Karpas-422 (cell line): ENCODE results near the gene CSTF1. TPM values are rescaled to one million over a fixed set of nuclear protein-coding genes. Genes with fewer than 3 reads are reported as not detected.

ENCODE experiments used
- DNase-seq: peaks from one replicate; pipeline ENCODE4 v3.0.0-alpha.2; 2015
- H2AFZ ChIP-seq: fragments of 200-600 bp; sonication (generic); 2 replicates; pipeline ENCODE4 v1.6.1; 2014; ENCODE audit warnings: antibody characterized with exemption, low read length, mixed read lengths
- H3K27ac ChIP-seq: fragments of 200-600 bp; sonication (generic); 2 replicates; pipeline ENCODE4 v1.5.1; 2014; ENCODE audit warnings: mild to moderate bottlenecking, low read length, moderate library complexity
- H3K27me3 ChIP-seq: fragments of 200-600 bp; sonication (generic); 2 replicates; pipeline ENCODE4 v1.6.1; 2014; ENCODE audit warnings: low read length, mixed read lengths
- H3K36me3 ChIP-seq: fragments of 200-600 bp; sonication (generic); 2 replicates; pipeline ENCODE4 v1.6.1; 2014; ENCODE audit warnings: low read length, mixed read lengths; ENCODE audit not compliant: insufficient read depth
- H3K4me1 ChIP-seq: fragments of 200-600 bp; sonication (generic); 2 replicates; pipeline ENCODE4 v1.6.1; 2014; ENCODE audit warnings: mild to moderate bottlenecking, low read length, mixed read lengths
- H3K4me2 ChIP-seq: fragments of 200-600 bp; sonication (generic); 2 replicates; pipeline ENCODE4 v1.6.1; 2014; ENCODE audit warnings: low read length, low read depth, mild to moderate bottlenecking; ENCODE audit not compliant: poor library complexity, severe bottlenecking
- H3K4me3 ChIP-seq: fragments of 200-600 bp; sonication (generic); 2 replicates; pipeline ENCODE4 v1.5.1; 2014; ENCODE audit warnings: mild to moderate bottlenecking, antibody characterized with exemption, low read length, mixed read lengths
- H3K79me2 ChIP-seq: fragments of 200-600 bp; sonication (generic); 2 replicates; pipeline ENCODE4 v1.6.1; 2014; ENCODE audit warnings: mild to moderate bottlenecking, low read length, mixed read lengths
- H3K9ac ChIP-seq: fragments of 200-600 bp; sonication (generic); 2 replicates; pipeline ENCODE4 v1.6.0; 2014; ENCODE audit warnings: low read length
- H3K9me2 ChIP-seq: fragments of 200-600 bp; sonication (generic), shearing (Covaris generic); replicated peaks from 2 replicates; pipeline ENCODE4 v1.6.0; 2014; ENCODE audit warnings: mild to moderate bottlenecking, low read length, moderate library complexity; ENCODE audit not compliant: insufficient read depth
- H3K9me3 ChIP-seq: fragments of 300-700, 200-600 bp; sonication (generic); 2 replicates; pipeline ENCODE4 v1.6.1; 2014; ENCODE audit warnings: low read length, mixed read lengths
- H4K20me1 ChIP-seq: fragments of 200-600 bp; sonication (generic); 2 replicates; pipeline ENCODE4 v1.6.1; 2014; ENCODE audit warnings: mild to moderate bottlenecking, antibody characterized with exemption, low read length, low read depth; ENCODE audit not compliant: insufficient read depth
- total RNA-seq: library from RNA; depleted of rRNA; stranded (reverse); fragments of >200 nt; shearing (Covaris generic); gene quantifications from 2 replicates; pipeline ENCODE4 v1.2.3, GENCODE V29; 2014; ENCODE audit warnings: low replicate concordance

Gene CSTF1
- total RNA-seq, 1 experiment from 2014 or later, result 75.2 TPM

DNA sequence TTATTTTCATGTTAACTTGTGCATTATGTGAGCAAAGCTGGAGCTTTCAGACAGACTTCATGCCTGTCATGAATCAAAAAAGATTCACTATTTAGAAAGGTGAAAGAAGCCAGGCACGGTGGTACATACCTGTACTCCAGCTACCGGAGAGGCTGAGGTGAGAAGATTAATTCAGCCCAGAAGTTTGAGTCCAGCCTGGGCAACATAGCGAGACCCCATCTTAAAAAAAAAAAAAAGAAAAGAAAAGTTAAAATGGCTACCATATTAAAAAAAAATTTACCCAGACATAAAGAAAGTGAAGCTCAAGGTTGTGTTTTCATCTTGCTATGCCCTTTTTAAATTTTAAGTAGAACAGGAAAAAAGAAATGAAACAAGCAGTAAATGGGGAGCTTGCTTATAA, 20.5 kb downstream of the CSTF1 start:
- no peaks in the 10 kb centered on the region for H3K79me2 ChIP-seq
- H3K27me3 ChIP-seq, result no peaks in the 10 kb centered on the region
- H2AFZ ChIP-seq, result no peak overlapping the region
- no peaks in the 10 kb centered on the region for H3K9me3 ChIP-seq
- H3K27ac ChIP-seq, result no peak overlapping the region
- no peaks in the 10 kb centered on the region for H3K4me1 ChIP-seq
- no peaks in the 10 kb centered on the region for H3K36me3 ChIP-seq
- H3K9me2 ChIP-seq, result no peaks in the 10 kb centered on the region
- H3K4me2 ChIP-seq, result no peak overlapping the region
- no peak overlapping the region for H3K4me3 ChIP-seq
- DNase-seq, result no peak
- H4K20me1 ChIP-seq, result no peaks in the 10 kb centered on the region
- no peak overlapping the region for H3K9ac ChIP-seq

- H3K27ac ChIP-seq, result no peak overlapping the region
- H3K4me2 ChIP-seq, result no peak overlapping the region
- H3K4me3 ChIP-seq, result no peak overlapping the region
- no peaks in the 10 kb centered on the region for H4K20me1 ChIP-seq
- H3K9me3 ChIP-seq, result no peaks in the 10 kb centered on the region
- H3K9ac ChIP-seq, result no peak overlapping the region
- H3K27me3 ChIP-seq, result no peaks in the 10 kb centered on the region
- no peak overlapping the region for H2AFZ ChIP-seq
- DNase-seq, result no peak
- H3K79me2 ChIP-seq, result no peaks in the 10 kb centered on the region
- H3K36me3 ChIP-seq, result no peaks in the 10 kb centered on the region
- no peaks in the 10 kb centered on the region for H3K4me1 ChIP-seq
- H3K9me2 ChIP-seq, result no peaks in the 10 kb centered on the region
Observed at GRCh38 chr20:56414842-56415765, 22.7 kb downstream of the CSTF1 start.

GRCh38 chr20:56417402-56417801, 25.0 kb downstream of the CSTF1 start:
- Histone ChIP-seq H3K79me2 (no peaks in the 10 kb centered on the region), H3K4me1 (no peaks in the 10 kb centered on the region), H3K27ac (no peak overlapping the region), H3K9me3 (no peaks in the 10 kb centered on the region), H3K4me2 (no peak overlapping the region), H3K9me2 (no peaks in the 10 kb centered on the region), H3K4me3 (no peak overlapping the region), H4K20me1 (no peaks in the 10 kb centered on the region), H2AFZ (no peak overlapping the region), H3K9ac (no peak overlapping the region), H3K27me3 (no peaks in the 10 kb centered on the region), H3K36me3 (no peaks in the 10 kb centered on the region)
- no peak for DNase-seq

GRCh38 chr20:56417911-56418310, 25.5 kb downstream of the CSTF1 start:
- Histone ChIP-seq H2AFZ (no peak overlapping the region), H3K27ac (no peak overlapping the region)

DNA sequence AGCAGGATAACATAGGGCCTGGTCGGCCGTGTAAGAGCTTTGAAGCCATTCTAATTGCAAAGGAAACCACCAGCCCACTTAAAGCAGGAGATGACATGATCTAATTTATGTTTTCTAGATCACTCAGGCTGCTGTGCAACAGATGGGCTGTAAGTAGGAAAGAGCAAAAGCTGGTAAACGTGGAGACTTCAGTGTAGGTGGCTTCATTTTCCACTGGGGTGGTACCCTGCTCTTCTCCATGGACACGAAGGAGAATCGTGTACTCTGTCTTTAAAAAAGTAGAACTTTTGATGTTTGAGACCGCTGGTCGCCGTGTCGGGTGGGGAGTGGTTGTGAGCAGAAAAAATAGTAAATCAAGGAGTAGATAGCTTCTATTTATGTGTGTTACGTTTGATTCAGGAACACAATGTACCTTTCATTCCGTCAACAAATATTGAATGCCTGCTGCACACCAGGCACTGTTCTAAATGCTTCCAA, 26.0 kb downstream of the CSTF1 start:
- Histone ChIP-seq H3K4me1 (no peaks in the 10 kb centered on the region), H3K27ac (no peak overlapping the region), H4K20me1 (no peaks in the 10 kb centered on the region), H2AFZ (no peak overlapping the region), H3K9me2 (no peaks in the 10 kb centered on the region), H3K9me3 (no peaks in the 10 kb centered on the region), H3K79me2 (no peaks in the 10 kb centered on the region), H3K4me2 (no peak overlapping the region), H3K9ac (no peak overlapping the region), H3K36me3 (no peaks in the 10 kb centered on the region), H3K4me3 (no peak overlapping the region), H3K27me3 (no peaks in the 10 kb centered on the region)
- no peak for DNase-seq

More at GRCh38 chr20:56417911-56418310, 25.5 kb downstream of the CSTF1 start:
- Histone ChIP-seq H3K4me1 (no peaks in the 10 kb centered on the region), H3K9me3 (no peaks in the 10 kb centered on the region), H3K36me3 (no peaks in the 10 kb centered on the region), H3K27me3 (no peaks in the 10 kb centered on the region), H3K9ac (no peak overlapping the region), H3K4me2 (no peak overlapping the region), H3K9me2 (no peaks in the 10 kb centered on the region), H4K20me1 (no peaks in the 10 kb centered on the region), H3K4me3 (no peak overlapping the region), H3K79me2 (no peaks in the 10 kb centered on the region)
- DNase-seq, result no peak

- no peak for DNase-seq
- H3K4me2 ChIP-seq, result no peak overlapping the region
- H3K4me3 ChIP-seq, result no peak overlapping the region
- no peaks in the 10 kb centered on the region for H3K9me2 ChIP-seq
- no peaks in the 10 kb centered on the region for H3K27me3 ChIP-seq
- H3K36me3 ChIP-seq, result no peaks in the 10 kb centered on the region
- H3K4me1 ChIP-seq, result no peaks in the 10 kb centered on the region
- no peak overlapping the region for H2AFZ ChIP-seq
- no peak overlapping the region for H3K27ac ChIP-seq
- no peak overlapping the region for H3K9ac ChIP-seq
- H4K20me1 ChIP-seq, result no peaks in the 10 kb centered on the region
- H3K9me3 ChIP-seq, result no peaks in the 10 kb centered on the region
- no peaks in the 10 kb centered on the region for H3K79me2 ChIP-seq
Observed at GRCh38 chr20:56420028-56420427, 27.6 kb downstream of the CSTF1 start.

GRCh38 chr20:56420940-56421688, 28.7 kb downstream of the CSTF1 start:
- Histone ChIP-seq H2AFZ (no peak overlapping the region), H3K4me2 (no peak overlapping the region), H3K27me3 (no peaks in the 10 kb centered on the region), H3K9me2 (no peaks in the 10 kb centered on the region), H4K20me1 (no peaks in the 10 kb centered on the region), H3K4me1 (no peaks in the 10 kb centered on the region), H3K4me3 (no peak overlapping the region), H3K36me3 (no peaks in the 10 kb centered on the region), H3K27ac (no peak overlapping the region), H3K79me2 (no peaks in the 10 kb centered on the region), H3K9ac (no peak overlapping the region), H3K9me3 (no peaks in the 10 kb centered on the region)
- no peak for DNase-seq

DNA sequence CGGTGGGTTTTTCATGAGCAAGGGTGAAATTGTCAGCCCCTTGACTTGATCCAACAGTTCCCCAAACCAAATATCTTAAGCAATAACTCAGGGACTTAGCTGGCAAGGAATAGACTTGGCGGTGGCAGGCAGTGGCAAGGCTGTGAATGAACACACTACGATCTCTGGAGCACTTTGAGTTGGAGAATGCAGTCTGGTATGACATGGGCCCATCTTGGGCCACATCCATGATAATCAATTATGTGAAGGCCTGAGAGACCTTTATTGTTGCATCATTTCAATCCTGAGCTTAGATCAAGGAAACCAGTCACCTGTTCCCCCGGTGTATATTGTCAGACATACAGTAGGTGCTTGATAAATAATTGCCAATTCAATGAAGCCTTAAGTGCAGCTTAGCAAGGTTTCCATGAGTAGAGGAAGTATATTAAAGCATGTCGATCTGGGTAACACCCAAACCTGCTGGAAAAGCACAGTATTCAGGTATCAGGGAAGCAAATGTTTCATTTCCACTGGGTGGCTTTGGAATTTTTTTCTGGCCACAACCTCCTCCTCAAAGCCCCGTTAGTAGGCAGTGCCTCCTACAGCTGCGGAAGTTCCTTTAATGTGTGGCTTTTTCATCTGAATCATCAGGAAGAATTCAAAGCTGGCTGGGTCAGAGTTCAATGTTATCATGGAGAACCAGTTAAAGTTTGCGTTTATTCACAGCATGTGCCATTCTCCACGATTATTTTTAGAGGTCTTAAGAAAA, 29.8 kb downstream of the CSTF1 start:
- no peaks in the 10 kb centered on the region for H3K79me2 ChIP-seq
- H2AFZ ChIP-seq, result no peak overlapping the region
- H3K4me1 ChIP-seq, result no peaks in the 10 kb centered on the region
- no peak overlapping the region for H3K4me2 ChIP-seq
- DNase-seq, result no peak
- H3K9me3 ChIP-seq, result no peaks in the 10 kb centered on the region
- H3K9ac ChIP-seq, result no peak overlapping the region
- H3K27ac ChIP-seq, result no peak overlapping the region
- H4K20me1 ChIP-seq, result no peaks in the 10 kb centered on the region
- no peak overlapping the region for H3K4me3 ChIP-seq
- no peaks in the 10 kb centered on the region for H3K27me3 ChIP-seq
- H3K36me3 ChIP-seq, result no peaks in the 10 kb centered on the region
- H3K9me2 ChIP-seq, result no peaks in the 10 kb centered on the region
